Measurements from ENCODE around the gene NEURL1B. TPM values are rescaled to one million over a fixed set of nuclear protein-coding genes. Genes with fewer than 3 reads are reported as not detected.
"Not testable (repeated sequence)": the region's sequence is repeated elsewhere in the genome, so short reads cannot be mapped to it uniquely, and the experiment has no call there.

Gene NEURL1B
- total RNA-seq, 1 donor from 2014 or later = 15.9 TPM

- DNase-seq = no peak
Observed at GRCh38 chr5:172696171-172696849, 55.2 kb downstream of the NEURL1B start.

GRCh38 chr5:172697123-172698121, 56.4 kb downstream of the NEURL1B start:
- DNase-seq = peak; percentile 77

- no peak for DNase-seq
Observed at GRCh38 chr5:172699423-172699822, 58.4 kb downstream of the NEURL1B start.

GRCh38 chr5:172699999-172700364, 58.9 kb downstream of the NEURL1B start:
- DNase-seq = no peak

- no peak for DNase-seq
Observed at GRCh38 chr5:172700365-172701290, 59.6 kb downstream of the NEURL1B start.

GRCh38 chr5:172701291-172701656, 60.2 kb downstream of the NEURL1B start:
- DNase-seq = no peak

- no peak for DNase-seq
Observed at GRCh38 chr5:172703952-172704351, 62.9 kb downstream of the NEURL1B start.

GRCh38 chr5:172705576-172706084, 64.6 kb downstream of the NEURL1B start:
- DNase-seq = no peak

- DNase-seq = no peak
Observed at GRCh38 chr5:172706796-172707195, 65.7 kb downstream of the NEURL1B start.

- DNase-seq = peak; percentile 45
Observed at GRCh38 chr5:172707285-172708182, 66.5 kb downstream of the NEURL1B start.

GRCh38 chr5:172708183-172708505, 67.1 kb downstream of the NEURL1B start:
- DNase-seq = no peak

- no peak for DNase-seq
Observed at GRCh38 chr5:172710676-172711075, 69.6 kb downstream of the NEURL1B start.

- DNase-seq = not testable (repeated sequence)
Observed at GRCh38 chr5:172711321-172711861, 70.3 kb downstream of the NEURL1B start.

GRCh38 chr5:172712610-172713009, 71.5 kb downstream of the NEURL1B start:
- no peak for DNase-seq

GRCh38 chr5:172713113-172713808, 72.2 kb downstream of the NEURL1B start:
- DNase-seq = no peak

- no peak for DNase-seq
Observed at GRCh38 chr5:172713809-172714490, 72.9 kb downstream of the NEURL1B start.

GRCh38 chr5:172714491-172715420, 73.7 kb downstream of the NEURL1B start:
- DNase-seq = peak; percentile 56

GRCh38 chr5:172715421-172715780, 74.3 kb downstream of the NEURL1B start:
- no peak for DNase-seq
